Fibroblast of lung (primary cell): ENCODE results near the gene RFX1.

Experiments used
- EZH2 ChIP-seq: IDR thresholded peaks from 2 replicates; pipeline ENCODE4 v1.5.1; 2012; ENCODE audit warnings: low read length, control low read depth, mild to moderate bottlenecking; ENCODE audit errors: missing control alignments
- TF ChIP-seq, protein P1 (sequence below), 2 donors: IDR thresholded peaks in 1 of 2; conservative IDR thresholded peaks in 1 of 2; 1 replicate in 1 of 2; 2 replicates in 1 of 2; pipeline ENCODE4 v1.5.1; 2011 to 2012; ENCODE audit warnings: low read length in 2 of 2, control low read depth in 1 of 2, inconsistent platforms in 1 of 2, low read depth in 1 of 2, mild to moderate bottlenecking in 1 of 2

DNA sequence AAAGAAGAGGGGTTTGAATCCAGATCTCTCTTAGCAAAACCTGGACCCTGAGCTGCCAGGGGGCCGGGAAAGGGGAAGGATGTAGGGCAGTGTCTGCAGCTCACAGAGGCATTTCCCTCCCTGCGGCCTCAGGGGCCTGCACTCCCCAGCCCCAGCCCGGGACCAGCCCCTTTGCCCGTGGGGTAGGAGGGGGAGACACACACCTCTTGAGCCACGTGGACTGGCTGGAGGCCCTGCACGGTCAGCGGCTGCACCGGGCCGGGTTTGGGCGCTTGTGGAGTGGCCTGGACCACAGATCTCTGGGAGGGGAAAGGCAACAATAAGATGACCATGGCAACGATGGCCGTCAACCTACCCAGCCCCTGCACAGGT, 26.9 kb downstream of the RFX1 start:
- TF ChIP-seq, protein P1, sequence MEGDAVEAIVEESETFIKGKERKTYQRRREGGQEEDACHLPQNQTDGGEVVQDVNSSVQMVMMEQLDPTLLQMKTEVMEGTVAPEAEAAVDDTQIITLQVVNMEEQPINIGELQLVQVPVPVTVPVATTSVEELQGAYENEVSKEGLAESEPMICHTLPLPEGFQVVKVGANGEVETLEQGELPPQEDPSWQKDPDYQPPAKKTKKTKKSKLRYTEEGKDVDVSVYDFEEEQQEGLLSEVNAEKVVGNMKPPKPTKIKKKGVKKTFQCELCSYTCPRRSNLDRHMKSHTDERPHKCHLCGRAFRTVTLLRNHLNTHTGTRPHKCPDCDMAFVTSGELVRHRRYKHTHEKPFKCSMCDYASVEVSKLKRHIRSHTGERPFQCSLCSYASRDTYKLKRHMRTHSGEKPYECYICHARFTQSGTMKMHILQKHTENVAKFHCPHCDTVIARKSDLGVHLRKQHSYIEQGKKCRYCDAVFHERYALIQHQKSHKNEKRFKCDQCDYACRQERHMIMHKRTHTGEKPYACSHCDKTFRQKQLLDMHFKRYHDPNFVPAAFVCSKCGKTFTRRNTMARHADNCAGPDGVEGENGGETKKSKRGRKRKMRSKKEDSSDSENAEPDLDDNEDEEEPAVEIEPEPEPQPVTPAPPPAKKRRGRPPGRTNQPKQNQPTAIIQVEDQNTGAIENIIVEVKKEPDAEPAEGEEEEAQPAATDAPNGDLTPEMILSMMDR (conservative IDR thresholded peaks at IDR 0.05 in 1 of 2, IDR thresholded peaks at IDR 0.05 in 1 of 2; ENCODE audit: low read depth in 1 of 2, low read length in 2 of 2): no peak
- TF ChIP-seq EZH2: no peak
